HepG2 (cell line): Measurements from ENCODE around the gene MEX3A. TPM values are rescaled to one million over a fixed set of nuclear protein-coding genes. Genes with fewer than 3 reads are reported as not detected.

Source experiments
- CC2D1A ChIP-seq: sonication (generic); formaldehyde crosslinking; IDR thresholded peaks from 2 replicates; pipeline ENCODE4 v1.8.1; 2023; ENCODE audit warnings: mild to moderate bottlenecking, missing genetic modification reagents
- CHD4 ChIP-seq: fragments of 200-600 bp; sonication (generic); IDR thresholded peaks from 2 replicates; pipeline ENCODE4 v1.7.0; 2017; ENCODE audit warnings: mild to moderate bottlenecking, low read length, borderline replicate concordance
- DRAP1 ChIP-seq: IDR thresholded peaks from 2 replicates; pipeline ENCODE4 v1.6.1; 2016; ENCODE audit warnings: missing genetic modification reagents, missing compliant biosample characterization
- ELF4 ChIP-seq: sonication (generic); formaldehyde crosslinking; IDR thresholded peaks from 2 replicates; pipeline ENCODE4 v1.5.0; 2020; ENCODE audit warnings: missing genetic modification reagents, mild to moderate bottlenecking, moderate library complexity, borderline replicate concordance
- FOSL2 ChIP-seq: sonication (generic); formaldehyde crosslinking; IDR thresholded peaks from 2 replicates; pipeline ENCODE4 v1.4.0; 2020; ENCODE audit warnings: missing genetic modification reagents
- GABPA ChIP-seq, 2 experiments: IDR thresholded peaks; 2 replicates each; pipeline ENCODE4 v1.6.1; 2011 to 2016; ENCODE audit warnings: low read depth in 2 of 2, low read length in 1 of 2, missing biosample characterization in 1 of 2, missing genetic modification characterization in 1 of 2
- GTF3A ChIP-seq: sonication (generic); formaldehyde crosslinking; conservative IDR thresholded peaks from 2 replicates; pipeline ENCODE4 v1.4.0; 2020; ENCODE audit warnings: mild to moderate bottlenecking, missing genetic modification reagents
- HBP1 ChIP-seq: IDR thresholded peaks from 2 replicates; pipeline ENCODE4 v1.6.1; 2016; ENCODE audit warnings: low read depth, control low read depth
- KDM5B ChIP-seq: sonication (generic); formaldehyde crosslinking; IDR thresholded peaks from 2 replicates; pipeline ENCODE4 v1.4.0; 2020; ENCODE audit warnings: missing genetic modification reagents, mild to moderate bottlenecking, borderline replicate concordance
- NFE2 ChIP-seq: sonication (generic); formaldehyde crosslinking; IDR thresholded peaks from 2 replicates; pipeline ENCODE4 v1.4.0; 2020; ENCODE audit warnings: missing genetic modification reagents
- RBAK ChIP-seq: sonication (generic); formaldehyde crosslinking; IDR thresholded peaks from 2 replicates; pipeline ENCODE4 v1.5.1; 2020; ENCODE audit warnings: mild to moderate bottlenecking, missing genetic modification reagents
- SATB2 ChIP-seq: sonication (generic); formaldehyde crosslinking; IDR thresholded peaks from 2 replicates; pipeline ENCODE4 v1.5.0; 2020; ENCODE audit warnings: missing genetic modification reagents
- SETDB1 ChIP-seq: sonication (generic); formaldehyde crosslinking; IDR thresholded peaks from 2 replicates; pipeline ENCODE4 v1.5.1; 2020; ENCODE audit warnings: missing genetic modification reagents, mild to moderate bottlenecking, borderline replicate concordance
- SMAD3 ChIP-seq: sonication (generic); formaldehyde crosslinking; IDR thresholded peaks from 2 replicates; pipeline ENCODE4 v1.4.0; 2020; ENCODE audit warnings: missing genetic modification reagents
- SP1 ChIP-seq, 2 experiments: fragments of 450-650 bp in 1 of 2; sonication (generic) in 1 of 2; formaldehyde crosslinking in 1 of 2; IDR thresholded peaks; 2 replicates each; pipeline versions ENCODE4 v1.4.0 to v1.6.1; 2016 to 2020; ENCODE audit warnings: missing genetic modification reagents in 1 of 2
- SP140L ChIP-seq: sonication (generic); formaldehyde crosslinking; IDR thresholded peaks from 2 replicates; pipeline ENCODE4 v1.4.0; 2020; ENCODE audit warnings: missing genetic modification reagents, borderline replicate concordance
- TARDBP ChIP-seq: sonication (generic); formaldehyde crosslinking; IDR thresholded peaks from 2 replicates; pipeline ENCODE4 v1.8.0; 2022; ENCODE audit warnings: mild to moderate bottlenecking, missing genetic modification reagents
- TOPORS ChIP-seq: sonication (generic); formaldehyde crosslinking; IDR thresholded peaks from 2 replicates; pipeline ENCODE4 v1.8.0; 2023; ENCODE audit warnings: mild to moderate bottlenecking, missing genetic modification reagents
- WIZ ChIP-seq: sonication (generic); formaldehyde crosslinking; IDR thresholded peaks from 2 replicates; pipeline ENCODE4 v1.5.1; 2020; ENCODE audit warnings: mild to moderate bottlenecking, missing genetic modification reagents
- ZFP62 ChIP-seq: sonication (generic); formaldehyde crosslinking; IDR thresholded peaks from 2 replicates; pipeline ENCODE4 v1.4.0; 2020; ENCODE audit warnings: missing genetic modification reagents
- ZNF101 ChIP-seq: sonication (generic); formaldehyde crosslinking; IDR thresholded peaks from 2 replicates; pipeline ENCODE4 v1.4.0; 2020; ENCODE audit warnings: mild to moderate bottlenecking, low read depth, missing genetic modification reagents, borderline replicate concordance
- ZNF30 ChIP-seq: sonication (generic); formaldehyde crosslinking; IDR thresholded peaks from 2 replicates; pipeline ENCODE4 v1.5.0; 2020; ENCODE audit warnings: mild to moderate bottlenecking, missing genetic modification reagents
- ZNF670 ChIP-seq: sonication (generic); formaldehyde crosslinking; IDR thresholded peaks from 2 replicates; pipeline ENCODE4 v1.8.0; 2022; ENCODE audit warnings: mild to moderate bottlenecking, missing genetic modification reagents, borderline replicate concordance
- ZNF788 ChIP-seq: sonication (generic); formaldehyde crosslinking; IDR thresholded peaks from 2 replicates; pipeline ENCODE4 v1.5.0; 2020; ENCODE audit warnings: mild to moderate bottlenecking, missing genetic modification reagents, borderline replicate concordance
- ZNF83 ChIP-seq: sonication (generic); formaldehyde crosslinking; IDR thresholded peaks from 2 replicates; pipeline ENCODE4 v1.4.0; 2020; ENCODE audit warnings: missing genetic modification reagents, mild to moderate bottlenecking, borderline replicate concordance
- ZNF850 ChIP-seq: sonication (generic); formaldehyde crosslinking; conservative IDR thresholded peaks from 2 replicates; pipeline ENCODE4 v1.9.0; 2021; ENCODE audit warnings: mild to moderate bottlenecking, missing genetic modification reagents
- polyA plus RNA-seq, 8 experiments: library from polyadenylated mRNA; depleted of rRNA in 3 of 8; stranded (reverse) in 7 of 8; unstranded in 1 of 8; fragments of >200 nt; fragmentation: Illumina TruSeq in 4 of 8; extraction: Trizol in 4 of 8; gene quantifications; 2 replicates each; pipeline versions ENCODE4 v1.2.1 to v1.2.3, GENCODE V29; 2011 to 2016; ENCODE audit warnings: low read depth in 4 of 8, missing spikeins in 1 of 8, mixed read lengths in 1 of 8; ENCODE audit not compliant: insufficient read depth in 1 of 8
- total RNA-seq, 5 experiments: library from RNA; depleted of rRNA; stranded (reverse); fragments of >200 nt; fragmentation: Illumina TruSeq; extraction: Trizol; gene quantifications; 2 replicates each; pipeline ENCODE4 v1.2.3, GENCODE V29; 2016; ENCODE audit warnings: low read depth in 1 of 5
- TF ChIP-seq, protein P1 (sequence below): sonication (generic); formaldehyde crosslinking; IDR thresholded peaks from 2 replicates; pipeline ENCODE4 v1.4.0; 2020; ENCODE audit warnings: low read depth, mild to moderate bottlenecking, missing genetic modification reagents
- TF ChIP-seq, protein P2 (sequence below): sonication (generic); formaldehyde crosslinking; IDR thresholded peaks from 2 replicates; pipeline ENCODE4 v1.4.0; 2020; ENCODE audit warnings: mild to moderate bottlenecking, missing genetic modification reagents

The MEX3A gene
- total and polyA plus RNA-seq, 2 of the 13 experiments (the other 11 are each of a cell fraction or from before 2014, with no cell fraction given) = 7.6 to 9.1 TPM

DNA sequence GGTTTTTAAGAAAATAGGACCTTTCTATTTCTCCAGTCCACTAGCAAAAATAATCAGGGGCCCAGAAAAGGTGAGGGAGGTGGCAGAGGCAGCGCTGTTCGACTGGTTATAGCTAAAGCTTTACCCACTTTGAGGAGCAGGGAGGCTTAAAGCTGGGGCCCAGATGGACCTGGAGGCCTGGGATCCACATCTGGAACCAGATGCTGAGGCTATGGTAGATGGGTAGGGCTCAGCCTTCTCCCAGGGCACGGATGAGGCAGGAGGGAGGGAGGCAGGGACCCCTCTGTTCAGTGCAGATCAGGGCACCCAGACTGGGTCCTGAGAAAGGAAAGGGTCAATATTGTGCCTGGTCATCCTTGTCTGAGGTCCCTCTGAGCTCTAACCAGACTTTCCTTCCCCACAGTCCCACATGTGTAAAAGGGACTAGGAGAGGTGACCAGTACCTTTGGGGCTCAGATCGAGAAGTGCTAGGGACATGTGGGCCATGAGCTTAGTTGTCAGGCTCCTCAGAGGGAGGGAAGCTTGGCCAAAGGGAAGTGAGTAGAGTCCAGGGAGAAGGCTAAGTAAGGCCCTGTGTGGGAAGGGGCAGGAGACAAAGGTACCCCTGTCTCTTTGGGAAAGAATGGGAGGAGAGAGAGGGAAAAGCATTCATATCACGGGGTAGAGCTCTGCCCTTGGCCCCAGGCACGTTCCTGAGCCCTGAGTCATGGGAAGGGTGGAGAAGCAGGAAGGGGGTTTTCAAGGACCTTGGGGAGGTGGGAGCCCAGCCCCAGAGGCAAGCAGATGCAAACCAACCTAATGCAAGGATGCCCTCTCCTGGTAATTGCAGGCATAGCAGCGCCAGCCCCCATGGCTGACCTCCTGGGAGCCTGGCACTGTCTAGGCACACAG, 47.7 kb upstream of the MEX3A start (continued):
- no peak for TF ChIP-seq SP140L (CRISPR knock-in tag)
- no peak for TF ChIP-seq SMAD3 (CRISPR knock-in tag)
- peak; percentile 62; the same call in 1 of the 2 replicates for TF ChIP-seq KDM5B
- peak; percentile 100 for TF ChIP-seq FOSL2
- TF ChIP-seq ZNF670 (CRISPR knock-in tag) = no peak
- no peak for TF ChIP-seq RBAK (CRISPR knock-in tag)
- TF ChIP-seq CC2D1A = no peak
- no peak; the same call in 1 of the 2 replicates for TF ChIP-seq HBP1
- TF ChIP-seq ELF4 = peak; percentile 81; the same call in 1 of the 2 replicates
- no peak for TF ChIP-seq WIZ (CRISPR knock-in tag)
- TF ChIP-seq GABPA (IDR thresholded peaks at IDR 0.05; ENCODE audit: low read depth, low read length) = no peak
- peak; percentile 34; the same call in 1 of the 2 replicates for TF ChIP-seq GABPA (CRISPR knock-in tag; IDR thresholded peaks at IDR 0.05; ENCODE audit: low read depth)
- peak; percentile 48; the same call in 1 of the 2 replicates for TF ChIP-seq TARDBP (CRISPR knock-in tag)
- TF ChIP-seq, protein P1, sequence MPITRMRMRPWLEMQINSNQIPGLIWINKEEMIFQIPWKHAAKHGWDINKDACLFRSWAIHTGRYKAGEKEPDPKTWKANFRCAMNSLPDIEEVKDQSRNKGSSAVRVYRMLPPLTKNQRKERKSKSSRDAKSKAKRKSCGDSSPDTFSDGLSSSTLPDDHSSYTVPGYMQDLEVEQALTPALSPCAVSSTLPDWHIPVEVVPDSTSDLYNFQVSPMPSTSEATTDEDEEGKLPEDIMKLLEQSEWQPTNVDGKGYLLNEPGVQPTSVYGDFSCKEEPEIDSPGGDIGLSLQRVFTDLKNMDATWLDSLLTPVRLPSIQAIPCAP (CRISPR knock-in tag) = no peak
- peak; percentile 75; the same call in 1 of the 2 replicates for TF ChIP-seq CHD4
- no peak for TF ChIP-seq ZNF101 (CRISPR knock-in tag)
- TF ChIP-seq ZFP62 (CRISPR knock-in tag) = no peak
- TF ChIP-seq ZNF30 (CRISPR knock-in tag) = no peak
- 0 out of 2 replicates have a peak, but pooled peaks have one; percentile 68 for TF ChIP-seq GTF3A (CRISPR knock-in tag)
- TF ChIP-seq ZNF788 (CRISPR knock-in tag) = peak; percentile 97; the same call in 1 of the 2 replicates
- TF ChIP-seq SETDB1 (CRISPR knock-in tag) = no peak
- TF ChIP-seq SP1 (IDR thresholded peaks at IDR 0.05) = no peak
- no peak for TF ChIP-seq SP1 (CRISPR knock-in tag; IDR thresholded peaks at IDR 0.05)
- TF ChIP-seq NFE2 (CRISPR knock-in tag) = no peak; the same call in 1 of the 2 replicates
- TF ChIP-seq, protein P2, sequence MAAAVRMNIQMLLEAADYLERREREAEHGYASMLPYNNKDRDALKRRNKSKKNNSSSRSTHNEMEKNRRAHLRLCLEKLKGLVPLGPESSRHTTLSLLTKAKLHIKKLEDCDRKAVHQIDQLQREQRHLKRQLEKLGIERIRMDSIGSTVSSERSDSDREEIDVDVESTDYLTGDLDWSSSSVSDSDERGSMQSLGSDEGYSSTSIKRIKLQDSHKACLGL (CRISPR knock-in tag) = no peak
- no peak for TF ChIP-seq SATB2 (CRISPR knock-in tag)
- TF ChIP-seq TOPORS (CRISPR knock-in tag) = no peak
- no peak for TF ChIP-seq ZNF850 (CRISPR knock-in tag)
- TF ChIP-seq ZNF83 = no peak
- peak; percentile 55; the same call in 1 of the 2 replicates for TF ChIP-seq DRAP1
